ENCODE data around the gene FFAR4.
"Not testable (repeated sequence)": the region's sequence is repeated elsewhere in the genome, so short reads cannot be mapped to it uniquely, and the experiment has no call there.

Gene FFAR4

DNA sequence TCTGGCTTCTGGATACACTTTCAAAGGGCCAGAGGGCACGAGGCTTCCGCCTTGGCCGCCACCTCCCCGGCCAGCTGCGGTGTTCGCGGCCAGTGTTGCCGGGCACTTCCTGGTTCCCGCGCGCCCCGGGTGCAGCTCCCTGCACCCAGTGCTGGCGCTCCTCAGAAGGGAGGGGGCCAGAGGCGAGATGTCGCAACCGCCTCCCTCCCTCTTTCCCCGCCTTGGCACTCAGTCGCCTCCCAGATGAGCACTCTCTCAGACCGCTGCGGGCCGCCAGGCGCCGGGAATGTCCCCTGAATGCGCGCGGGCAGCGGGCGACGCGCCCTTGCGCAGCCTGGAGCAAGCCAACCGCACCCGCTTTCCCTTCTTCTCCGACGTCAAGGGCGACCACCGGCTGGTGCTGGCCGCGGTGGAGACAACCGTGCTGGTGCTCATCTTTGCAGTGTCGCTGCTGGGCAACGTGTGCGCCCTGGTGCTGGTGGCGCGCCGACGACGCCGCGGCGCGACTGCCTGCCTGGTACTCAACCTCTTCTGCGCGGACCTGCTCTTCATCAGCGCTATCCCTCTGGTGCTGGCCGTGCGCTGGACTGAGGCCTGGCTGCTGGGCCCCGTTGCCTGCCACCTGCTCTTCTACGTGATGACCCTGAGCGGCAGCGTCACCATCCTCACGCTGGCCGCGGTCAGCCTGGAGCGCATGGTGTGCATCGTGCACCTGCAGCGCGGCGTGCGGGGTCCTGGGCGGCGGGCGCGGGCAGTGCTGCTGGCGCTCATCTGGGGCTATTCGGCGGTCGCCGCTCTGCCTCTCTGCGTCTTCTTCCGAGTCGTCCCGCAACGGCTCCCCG, at the start of gene FFAR4:
TSS of gene FFAR4 (plus strand) at position 231 of the 842 bp plus-strand sequence. CDS start at position 287, 56 bp downstream.
- no peak for DNase-seq (ENCODE audit: low spot score)

GRCh38 chr10:93518531-93518930, 47.9 kb upstream of the FFAR4 start:
- DNase-seq (ENCODE audit: low spot score) = no peak

- no peak for DNase-seq (ENCODE audit: low spot score)
Observed at GRCh38 chr10:93535293-93535692, 31.2 kb upstream of the FFAR4 start.

GRCh38 chr10:93540871-93541270, 25.6 kb upstream of the FFAR4 start:
- DNase-seq (ENCODE audit: low spot score) = not testable (repeated sequence)

DNA sequence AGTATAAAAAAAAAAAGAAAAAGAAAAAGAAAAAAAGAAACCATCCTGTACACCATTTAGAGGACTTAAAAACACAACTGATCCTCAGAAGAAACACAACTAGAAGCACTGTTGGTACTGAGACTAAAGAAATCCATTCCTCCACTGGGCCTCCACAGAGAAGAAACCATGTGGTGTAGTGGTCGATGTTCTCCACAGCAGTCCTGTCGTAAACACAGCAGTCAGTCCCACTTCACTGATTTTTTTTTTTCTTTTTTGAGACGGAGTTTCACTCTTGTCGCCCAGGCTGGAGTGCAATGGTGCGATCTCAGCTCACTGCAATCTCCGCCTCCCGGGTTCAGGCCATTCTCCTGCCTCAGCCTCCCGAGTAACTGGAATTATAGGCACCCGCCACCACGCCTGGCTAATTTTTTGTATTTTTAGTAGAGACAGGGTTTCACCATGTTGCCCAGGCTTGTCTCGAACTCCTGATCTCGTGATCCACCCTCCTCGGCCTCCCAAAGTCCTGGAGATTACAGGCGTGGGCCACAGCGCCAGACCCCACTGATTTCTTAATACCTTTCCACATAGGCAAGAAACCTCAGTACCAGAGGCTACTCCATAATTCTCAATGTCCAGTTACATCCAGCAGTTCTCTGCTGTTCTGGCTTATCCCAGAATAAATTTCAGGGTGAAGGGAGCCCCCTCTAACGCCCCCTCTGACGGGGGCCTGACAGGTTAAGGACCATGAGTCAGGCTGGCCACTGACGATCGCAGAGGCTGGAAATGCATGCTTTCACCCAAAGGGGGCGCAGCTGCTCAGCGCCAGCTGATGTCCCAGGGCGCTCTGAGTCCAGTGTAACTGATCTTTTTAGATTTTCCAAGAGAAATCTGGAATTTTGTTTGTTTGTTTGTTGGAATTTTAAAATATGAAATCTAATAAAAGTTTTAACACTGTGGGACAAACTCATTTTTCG, 24.8 kb upstream of the FFAR4 start:
- no peak for DNase-seq (ENCODE audit: low spot score)

DNA sequence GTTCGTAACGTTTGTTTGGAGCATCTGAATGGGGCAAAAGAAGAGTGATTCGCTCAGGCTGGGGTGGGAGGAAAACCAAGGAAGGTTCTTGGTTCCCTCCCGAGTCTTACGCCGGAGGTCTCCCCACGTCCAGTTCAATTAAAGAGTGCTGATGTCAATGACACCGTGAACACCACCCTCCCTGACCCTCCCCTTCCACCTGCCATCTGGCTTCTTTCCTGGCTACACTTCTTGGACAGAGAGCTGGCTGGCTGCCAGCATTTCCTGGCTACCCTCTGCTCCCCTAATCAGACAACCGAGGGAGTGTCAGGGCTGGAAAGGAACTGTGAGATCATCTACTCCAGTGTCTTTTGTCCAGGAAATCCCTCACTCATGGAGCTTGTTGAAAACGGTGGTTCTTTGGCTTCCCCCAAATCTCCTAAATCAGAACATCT, 24.1 kb upstream of the FFAR4 start:
- DNase-seq (ENCODE audit: low spot score) = no peak

DNA sequence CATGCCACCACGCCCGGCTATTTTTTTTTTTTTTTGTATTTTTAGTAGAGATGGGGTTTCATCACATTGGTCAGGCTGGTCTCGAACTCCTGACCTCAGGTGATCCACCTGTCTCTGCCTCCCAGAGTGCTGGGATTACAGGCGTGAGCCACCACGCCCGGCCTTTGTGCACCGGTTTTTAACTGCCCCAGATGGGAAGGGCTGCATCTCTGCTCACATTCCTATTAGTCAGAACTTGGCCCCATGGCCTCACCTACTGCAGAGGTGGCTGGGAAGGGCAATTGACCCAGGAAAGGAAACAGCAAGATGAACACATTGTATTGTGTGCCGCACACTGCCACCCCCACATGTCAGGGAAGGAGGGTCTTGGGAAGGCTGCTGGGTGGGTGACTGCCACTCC, 19.5 kb upstream of the FFAR4 start:
- DNase-seq (ENCODE audit: low spot score) = not testable (repeated sequence)

DNA sequence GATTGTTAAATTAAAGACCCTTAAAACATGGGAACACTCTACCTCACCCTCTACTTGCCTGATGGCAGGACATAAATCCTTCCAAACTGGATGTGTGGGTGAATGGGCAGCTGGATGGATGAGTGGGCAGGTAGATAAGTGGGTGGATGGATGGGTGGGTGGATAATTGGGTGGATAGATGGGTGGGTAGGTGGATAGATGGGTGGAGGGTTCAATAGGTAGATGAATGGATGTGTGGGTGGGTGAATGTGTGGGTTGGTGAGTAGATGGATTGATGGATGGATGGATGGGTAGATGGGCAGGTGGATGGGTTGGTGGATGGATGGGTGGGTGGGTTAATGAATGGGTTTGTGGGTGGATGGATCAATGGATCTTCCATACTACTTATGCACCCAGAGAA, 18.9 kb upstream of the FFAR4 start:
- DNase-seq (ENCODE audit: low spot score) = no peak

- no peak for DNase-seq (ENCODE audit: low spot score)
Observed at GRCh38 chr10:93548376-93549071, 17.9 kb upstream of the FFAR4 start.

- DNase-seq (ENCODE audit: low spot score) = no peak
Observed at GRCh38 chr10:93550606-93551005, 15.9 kb upstream of the FFAR4 start.

DNA sequence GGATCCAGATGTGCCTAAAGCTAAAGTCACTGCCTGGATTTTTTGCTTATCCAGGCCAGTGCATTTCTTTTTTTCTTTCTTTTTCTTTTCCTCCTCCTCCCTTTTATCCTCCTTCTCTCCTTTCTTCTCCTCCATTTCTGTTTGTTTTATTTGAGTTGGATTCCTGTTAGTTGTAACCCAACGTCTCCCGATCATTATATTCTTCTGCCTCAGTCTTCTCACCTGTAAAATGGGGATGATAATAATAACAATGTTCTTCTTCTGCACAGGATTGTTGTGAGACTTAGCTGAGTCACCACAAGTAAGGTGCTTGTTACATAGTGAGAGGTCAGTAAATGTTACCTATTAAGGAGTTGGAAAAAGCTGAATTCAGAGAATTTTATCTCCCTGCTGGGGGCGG, 13.7 kb upstream of the FFAR4 start:
- DNase-seq (ENCODE audit: low spot score) = no peak

DNA sequence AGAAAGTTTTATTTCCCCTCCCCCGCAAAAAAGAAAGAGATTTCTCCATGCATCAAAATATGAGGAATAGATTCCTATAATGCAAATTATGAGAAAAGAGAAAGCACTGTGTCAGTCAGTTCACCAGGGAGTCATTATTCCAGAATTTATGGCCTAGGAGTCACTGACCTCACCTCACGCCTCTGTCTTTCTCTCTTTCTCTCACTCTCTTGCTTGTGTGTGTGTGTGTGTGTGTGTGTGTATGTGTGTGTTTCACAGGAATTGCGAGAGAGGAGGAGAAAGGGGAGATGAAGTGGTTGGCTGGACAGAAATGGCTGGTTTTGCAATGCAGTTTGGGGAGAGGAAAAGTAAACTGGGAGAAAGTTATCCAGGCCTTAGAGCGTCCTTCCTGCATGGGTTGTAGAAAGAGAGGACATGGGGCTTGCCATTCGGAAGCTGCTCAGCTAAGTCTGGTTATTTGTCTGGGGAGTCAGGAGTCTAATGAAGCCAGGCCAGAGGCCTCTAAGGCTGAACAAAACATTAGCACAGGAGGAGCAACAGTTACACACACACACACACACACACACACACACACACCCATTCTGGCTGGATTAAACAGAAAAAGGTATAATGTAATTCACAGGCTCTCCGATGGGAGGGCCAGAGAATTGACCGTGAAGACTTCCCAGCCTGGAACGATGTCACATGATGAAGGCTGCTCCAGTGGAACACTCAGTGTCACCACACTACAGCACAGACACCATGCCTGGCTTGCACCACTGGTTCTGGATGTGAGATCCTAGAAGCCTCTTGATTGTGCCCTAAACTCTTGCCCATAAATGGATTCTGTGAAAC, 12.8 kb upstream of the FFAR4 start:
- no peak for DNase-seq (ENCODE audit: low spot score)

DNA sequence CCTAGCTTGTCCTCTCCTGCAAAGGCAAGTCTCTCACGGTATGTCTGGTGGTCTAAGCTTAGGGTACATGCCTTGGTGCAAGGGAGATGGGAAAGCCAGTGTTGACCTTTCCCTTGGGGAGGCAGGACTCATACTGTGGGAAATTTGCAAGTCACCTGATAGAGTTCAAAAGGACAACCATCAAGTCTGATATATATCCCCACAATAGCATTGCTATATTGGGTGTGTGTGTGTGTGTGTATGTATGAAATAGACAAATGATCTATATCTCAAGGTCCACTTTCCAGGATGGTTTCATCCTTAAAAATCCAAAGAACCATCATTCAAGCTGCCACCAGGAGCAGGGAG, 12.2 kb upstream of the FFAR4 start:
- no peak for DNase-seq (ENCODE audit: low spot score)

DNA sequence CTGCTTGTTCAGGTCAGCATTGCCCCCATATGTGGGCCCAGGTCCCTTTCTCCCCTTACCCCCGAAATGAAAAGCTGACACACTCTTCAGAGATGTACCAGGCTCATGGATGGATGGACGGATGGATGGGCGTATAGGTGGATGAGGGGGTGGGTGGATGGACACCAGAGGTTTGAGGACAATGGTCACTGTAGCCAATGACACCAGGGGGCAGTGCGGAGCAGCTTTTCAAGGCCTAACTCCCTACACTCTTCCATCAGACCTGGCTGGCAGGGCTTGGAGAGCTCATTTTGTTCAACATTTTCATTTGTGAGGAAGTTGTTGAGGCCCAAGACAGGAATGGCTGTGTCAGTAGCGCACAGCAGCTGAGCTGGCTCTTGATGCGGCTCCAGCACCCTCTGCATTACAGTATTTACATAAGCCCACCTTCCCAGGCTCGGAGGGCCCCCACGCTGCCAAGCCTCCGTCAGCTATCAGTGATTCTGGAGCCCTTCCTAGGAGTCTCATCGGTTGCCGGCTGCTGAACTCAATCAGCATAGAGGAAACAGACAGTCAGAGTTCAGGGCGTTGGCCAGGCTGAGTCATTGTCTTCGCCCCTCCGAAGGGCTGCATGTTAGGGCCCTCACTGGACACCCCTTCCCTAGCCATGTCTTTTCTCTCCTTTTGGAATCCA, 11.6 kb upstream of the FFAR4 start:
- DNase-seq (ENCODE audit: low spot score) = peak; percentile 53

DNA sequence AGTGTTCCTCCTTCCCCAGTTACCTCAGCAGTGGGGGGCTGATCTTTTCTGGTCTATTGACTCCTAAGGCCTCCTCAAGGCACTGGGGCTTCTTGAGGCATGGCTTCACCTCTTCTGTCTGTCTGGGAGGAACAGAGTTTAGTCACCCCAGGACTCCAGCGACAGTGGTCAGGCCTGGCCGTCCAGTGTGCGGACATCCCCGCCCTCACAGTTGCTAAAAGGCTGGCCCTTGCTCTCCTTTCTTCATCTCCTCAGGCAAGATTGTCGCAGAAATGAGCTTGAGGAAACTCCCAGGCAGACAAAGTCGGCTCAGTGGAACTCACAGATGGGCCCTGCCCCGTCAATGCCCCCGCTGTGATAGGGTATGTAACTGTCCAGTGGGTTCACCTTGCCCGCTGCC, 7.0 kb upstream of the FFAR4 start:
- no peak for DNase-seq (ENCODE audit: low spot score)

DNA sequence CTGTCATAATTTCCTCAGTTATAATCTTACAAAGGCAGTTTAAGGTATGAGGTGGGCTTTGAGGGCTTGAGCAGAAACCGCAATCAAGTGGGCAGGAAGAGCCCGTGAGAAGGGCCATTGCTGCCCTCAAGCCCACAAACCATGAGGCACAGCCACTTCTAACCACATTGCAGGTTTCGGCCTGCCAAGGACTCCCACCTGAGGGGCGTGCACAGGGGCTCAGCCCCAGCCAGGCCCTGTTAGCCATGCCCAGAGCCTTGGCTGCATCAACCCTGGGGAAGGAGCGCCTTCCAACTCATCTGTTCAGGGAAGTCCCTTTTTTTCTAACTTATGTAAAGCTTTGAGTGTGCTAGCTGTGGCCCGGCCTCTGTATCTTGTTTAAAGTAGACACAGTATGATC, 5.9 kb upstream of the FFAR4 start:
- no peak for DNase-seq (ENCODE audit: low spot score)

- DNase-seq (ENCODE audit: low spot score) = no peak
Observed at GRCh38 chr10:93565446-93565845, 1.0 kb upstream of the FFAR4 start.

- DNase-seq (ENCODE audit: low spot score) = no peak
Observed at GRCh38 chr10:93567277-93568104, 1.0 kb downstream of the FFAR4 start.

- DNase-seq (ENCODE audit: low spot score) = no peak
Observed at GRCh38 chr10:93568105-93568390, 1.6 kb downstream of the FFAR4 start.

GRCh38 chr10:93570383-93570782, 3.9 kb downstream of the FFAR4 start:
- DNase-seq (ENCODE audit: low spot score) = no peak

All from germinal center (tissue), 1 donor.